HG03558 (cell line): ENCODE data around the gene EML6.

Experiments used
- ATAC-seq: cut with Tn5 transposase; IDR thresholded peaks from one replicate; pipeline ENCODE4 v1.9.1; 2021; ENCODE audit warnings: moderate number of reproducible peaks; ENCODE audit not compliant: unreplicated experiment; ENCODE audit errors: extremely low read depth

EML6 gene

GRCh38 chr2:54955358-54956110 lies 232.1 kb downstream of the EML6 start:
- no peak for ATAC-seq

DNA sequence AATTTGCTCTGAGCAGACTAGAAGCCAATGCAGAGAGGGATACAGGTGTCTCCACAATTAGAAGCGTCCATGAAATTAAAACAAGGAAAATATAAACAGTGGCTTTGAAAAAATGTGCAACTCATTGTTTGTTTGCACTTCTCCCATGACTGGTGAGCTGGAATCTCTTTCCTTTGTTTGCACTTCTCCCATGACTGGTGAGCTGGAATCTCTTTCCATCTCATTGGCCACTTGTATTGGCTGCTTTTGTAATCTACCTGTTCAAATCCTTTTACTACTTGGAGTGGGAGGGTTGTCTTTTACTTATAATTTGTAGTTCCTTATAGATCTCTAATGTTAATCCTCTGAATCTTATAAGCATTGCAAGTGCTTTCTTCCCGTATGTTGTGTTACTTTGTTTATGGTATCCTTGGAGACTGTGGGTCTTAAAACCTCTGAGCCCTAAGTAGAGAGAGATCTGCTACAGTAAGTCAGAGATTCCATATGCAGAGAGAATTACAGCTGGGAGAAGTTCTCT lies 232.7 kb downstream of the EML6 start:
- ATAC-seq: no peak

GRCh38 chr2:54957321-54957999 lies 234.0 kb downstream of the EML6 start:
- no peak for ATAC-seq

DNA sequence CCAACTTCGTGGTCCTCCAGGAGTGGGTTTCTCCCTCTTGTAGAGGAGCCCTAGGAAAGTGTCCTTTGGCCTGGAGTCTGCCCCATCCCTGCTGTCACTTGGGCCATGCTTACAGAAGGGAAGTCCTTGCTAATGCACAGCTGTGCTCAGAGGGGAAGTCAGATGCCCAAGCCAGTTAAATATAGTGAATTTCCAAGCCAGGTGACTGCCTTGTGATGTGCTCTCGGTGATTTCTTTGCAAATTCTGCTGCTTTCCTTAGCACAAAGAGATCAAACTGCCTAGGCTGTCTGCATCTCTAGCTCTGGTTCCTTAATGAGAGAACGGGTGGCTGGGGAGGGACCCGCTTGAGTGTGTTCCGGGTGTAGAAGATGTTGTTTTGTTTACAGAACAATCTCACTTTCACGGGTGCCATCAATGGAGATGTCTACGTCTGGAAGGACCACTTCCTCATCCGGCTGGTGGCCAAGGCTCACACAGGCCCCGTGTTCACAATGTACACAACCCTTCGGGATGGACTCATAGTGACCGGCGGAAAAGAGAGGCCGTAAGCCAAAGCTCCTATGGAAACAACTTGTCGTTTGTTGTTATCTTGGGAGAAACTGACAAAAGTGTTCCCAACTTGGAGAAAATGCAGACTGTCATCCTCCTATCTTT lies 235.4 kb downstream of the EML6 start:
- no peak for ATAC-seq

DNA sequence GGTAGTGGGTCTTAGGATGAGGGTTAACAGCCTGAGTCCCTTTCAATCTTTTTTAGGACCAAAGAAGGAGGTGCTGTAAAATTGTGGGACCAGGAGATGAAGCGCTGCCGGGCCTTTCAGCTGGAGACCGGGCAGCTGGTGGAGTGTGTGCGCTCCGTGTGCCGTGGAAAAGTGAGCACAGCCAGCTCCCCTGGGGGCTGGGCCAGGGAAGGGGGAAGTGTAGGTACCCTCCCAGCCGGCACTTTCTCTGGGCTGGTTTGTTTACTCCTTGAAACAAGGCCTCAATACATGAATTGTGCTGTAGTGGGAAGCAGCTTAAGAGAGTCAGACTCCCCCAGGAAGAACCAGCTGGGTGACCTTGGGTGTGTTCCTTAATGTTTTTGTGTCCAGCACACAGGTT lies 236.7 kb downstream of the EML6 start:
- no peak for ATAC-seq

- no peak for ATAC-seq
Observed at GRCh38 chr2:54962511-54962910, 239.0 kb downstream of the EML6 start.

DNA sequence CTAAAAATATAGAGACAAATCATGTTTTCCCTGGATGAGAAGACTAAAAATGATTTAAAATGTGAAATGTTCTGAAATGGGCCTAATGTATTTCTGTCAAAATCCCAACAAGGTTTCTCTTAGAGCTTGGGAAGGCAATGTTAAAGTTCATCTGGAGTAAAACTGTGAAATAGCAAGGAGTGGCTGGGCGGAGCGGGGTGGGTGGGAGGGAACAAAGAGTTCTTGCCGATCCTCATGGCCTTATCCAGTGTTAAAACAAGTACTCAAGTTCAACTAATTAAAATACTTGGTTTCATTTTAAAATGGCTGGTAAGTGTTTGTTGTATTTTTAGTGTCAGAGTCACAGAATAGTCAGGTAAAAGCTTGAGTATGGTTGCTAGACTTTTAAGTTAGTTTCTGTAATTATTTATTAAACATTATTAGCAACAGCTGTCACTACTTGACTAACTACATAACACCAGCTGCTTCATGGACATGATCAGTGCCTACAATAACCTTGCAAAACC lies 239.5 kb downstream of the EML6 start:
- no peak for ATAC-seq

DNA sequence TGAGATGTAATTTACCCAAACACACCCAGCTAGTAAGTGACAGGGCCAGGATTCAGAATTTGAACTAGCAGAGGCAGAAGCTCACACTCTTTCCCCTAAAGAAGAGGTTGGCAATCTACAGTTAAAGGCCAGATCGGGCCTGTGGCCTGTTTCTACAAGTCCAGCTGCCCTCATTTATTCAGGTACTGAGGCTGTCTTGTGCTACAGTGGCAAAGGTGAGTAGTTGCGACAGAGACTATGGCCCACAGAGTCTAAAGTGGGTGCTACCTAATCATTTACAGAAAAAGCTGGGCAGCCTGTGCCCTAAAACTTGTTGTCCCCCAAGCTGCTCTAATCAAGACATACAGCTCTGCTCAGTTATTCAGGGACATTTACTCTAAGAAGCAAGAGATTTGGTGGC lies 240.0 kb downstream of the EML6 start:
- ATAC-seq: no peak

DNA sequence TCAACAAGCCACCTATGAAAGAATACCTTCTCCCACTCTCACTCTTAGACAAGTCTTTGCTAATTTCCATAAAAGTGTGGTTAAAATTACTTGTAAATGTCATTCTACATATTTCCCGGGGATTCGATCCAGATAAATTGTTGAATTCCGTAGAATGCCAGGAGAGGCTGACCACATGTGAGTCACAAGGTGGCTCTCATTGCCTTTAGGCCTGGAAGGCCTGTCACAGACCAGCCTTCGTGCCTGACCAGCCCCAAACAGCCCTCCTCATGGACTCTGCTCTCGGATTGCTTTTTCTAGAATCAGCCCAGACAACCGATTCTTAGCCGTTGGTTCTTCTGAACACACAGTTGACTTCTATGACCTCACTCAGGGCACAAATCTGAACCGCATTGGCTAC lies 240.8 kb downstream of the EML6 start:
- no peak for ATAC-seq

DNA sequence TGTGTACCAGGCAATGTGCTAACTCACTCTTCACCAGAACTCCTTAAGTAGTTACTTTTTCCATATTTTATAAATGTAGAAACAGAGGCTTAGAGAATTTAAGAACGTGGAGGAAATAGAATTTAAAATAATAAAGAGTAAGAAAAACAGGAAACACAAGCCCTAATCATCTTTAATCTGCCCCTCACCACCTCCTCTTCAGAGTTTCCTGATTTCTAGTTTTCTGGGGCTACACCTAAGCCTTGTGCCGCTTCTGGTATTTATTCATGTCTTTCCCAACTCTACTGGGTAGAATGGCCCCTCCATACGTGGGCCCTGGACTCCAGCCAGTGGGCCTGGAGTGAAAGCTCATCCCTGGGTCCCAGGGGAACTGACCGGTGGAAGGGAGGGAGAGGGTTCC lies 241.4 kb downstream of the EML6 start:
- no peak for ATAC-seq

GRCh38 chr2:54965425-54965824 lies 242.0 kb downstream of the EML6 start:
- no peak for ATAC-seq

- no peak for ATAC-seq
Observed at GRCh38 chr2:54966165-54966832, 242.8 kb downstream of the EML6 start.

DNA sequence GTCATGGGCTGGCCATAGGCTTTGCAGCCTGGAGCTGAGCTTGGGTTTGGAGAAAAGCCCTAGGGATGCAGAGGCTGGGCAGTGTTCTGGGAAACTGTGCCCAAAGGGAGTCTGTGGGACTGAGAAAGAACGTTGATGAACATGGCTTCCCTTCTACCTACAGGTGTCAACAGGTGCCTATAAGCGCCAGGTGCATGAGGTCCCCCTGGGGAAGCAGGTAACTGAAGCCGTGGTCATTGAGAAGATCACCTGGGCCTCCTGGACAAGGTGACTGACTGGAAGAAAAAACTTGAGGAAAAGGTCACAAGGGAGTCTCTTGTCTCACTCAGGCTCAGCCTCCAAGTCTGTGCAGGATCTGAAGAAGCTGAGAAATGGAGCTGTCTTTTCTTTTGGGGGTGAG lies 243.4 kb downstream of the EML6 start:
- no peak for ATAC-seq

- ATAC-seq: no peak
Observed at GRCh38 chr2:54967269-54967668, 243.8 kb downstream of the EML6 start.

- no peak for ATAC-seq
Observed at GRCh38 chr2:54967759-54968365, 244.4 kb downstream of the EML6 start.

DNA sequence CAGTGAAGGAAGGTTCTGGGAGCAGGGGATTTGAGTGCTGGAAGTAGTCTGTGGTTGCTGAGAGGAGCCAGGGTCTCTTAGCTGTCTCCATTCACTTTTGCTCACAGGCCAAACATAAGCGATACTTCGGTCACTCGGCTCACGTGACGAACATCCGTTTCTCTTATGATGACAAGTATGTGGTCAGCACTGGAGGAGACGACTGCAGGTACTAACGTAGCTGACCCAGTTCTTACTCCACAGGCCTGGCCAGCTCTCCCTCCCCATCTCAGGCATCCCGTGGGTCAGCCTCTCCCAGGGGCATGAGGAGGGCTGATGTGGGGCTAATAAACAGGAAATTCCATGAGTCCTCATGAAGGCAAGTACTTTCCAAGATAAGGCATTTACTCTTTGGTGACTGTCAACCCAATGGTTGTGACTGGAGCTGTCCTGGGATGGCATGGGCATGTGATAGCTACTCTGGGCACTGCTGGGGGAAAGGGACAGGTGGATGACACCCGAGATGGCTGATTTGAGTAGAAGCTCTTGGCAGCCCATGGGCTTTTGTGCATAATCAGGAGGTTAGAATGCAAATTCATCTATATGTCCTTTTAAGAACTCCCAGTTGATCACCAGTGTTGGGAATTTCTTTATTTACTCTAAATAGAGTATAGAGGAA lies 245.2 kb downstream of the EML6 start:
- no peak for ATAC-seq

DNA sequence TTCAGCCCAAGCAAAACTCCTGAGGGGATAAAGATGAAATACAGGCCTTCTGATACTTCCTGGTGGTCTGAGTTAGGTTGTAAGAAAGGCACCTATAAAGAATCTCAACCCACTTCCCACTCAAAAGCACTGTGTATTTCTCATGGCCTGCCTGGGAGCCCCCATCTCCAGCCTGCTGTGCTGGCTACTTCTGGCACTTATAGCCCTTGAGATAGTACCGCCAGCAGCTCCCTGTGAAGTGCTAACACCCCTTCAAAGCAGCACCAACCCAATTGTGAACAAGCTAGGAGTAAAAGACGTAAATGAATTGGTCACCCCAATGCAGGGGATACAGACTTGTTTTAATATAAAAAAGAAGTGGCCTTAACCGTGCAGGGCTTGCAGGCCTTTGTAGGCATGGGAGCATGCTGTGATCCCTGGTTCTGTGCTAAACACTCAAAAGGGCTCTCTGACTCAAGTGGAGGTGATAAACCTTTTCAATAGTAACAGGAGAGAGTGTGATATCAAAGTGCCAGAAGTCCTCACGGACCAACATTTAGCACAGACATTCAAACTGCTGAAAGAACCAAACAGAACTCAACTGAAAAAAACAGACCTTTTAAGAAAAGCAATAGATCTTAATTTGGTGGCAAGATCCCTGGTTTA lies 246.0 kb downstream of the EML6 start:
- ATAC-seq: no peak

- no peak for ATAC-seq
Observed at GRCh38 chr2:54969940-54970338, 246.5 kb downstream of the EML6 start.

DNA sequence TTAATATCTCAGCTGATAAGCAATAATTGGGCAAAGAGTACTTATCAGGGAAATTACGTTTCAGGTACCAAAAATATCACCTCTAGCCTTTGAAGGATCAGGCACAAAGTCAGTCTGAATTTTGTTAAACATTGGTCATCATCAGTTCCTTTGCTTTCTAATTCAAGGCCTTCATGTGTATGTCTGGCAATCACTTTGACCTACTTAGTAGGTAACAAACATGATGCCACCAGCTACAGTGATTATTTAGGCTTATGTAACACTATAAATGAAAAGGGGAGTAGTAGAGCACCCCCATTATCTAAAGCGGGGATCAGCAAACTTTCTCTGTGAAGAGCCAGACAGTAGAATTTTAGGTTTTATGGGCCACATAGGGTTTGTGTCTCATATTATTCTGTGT lies 251.7 kb downstream of the EML6 start:
- ATAC-seq: no peak
